Measurements from ENCODE around the gene NRXN3. TPM values are rescaled to one million over a fixed set of nuclear protein-coding genes. Genes with fewer than 3 reads are reported as not detected.

The NRXN3 gene
- total and polyA plus RNA-seq, 2 donors (not counting 1 experiment from before 2014, with no cell fraction given) = not detected

DNA sequence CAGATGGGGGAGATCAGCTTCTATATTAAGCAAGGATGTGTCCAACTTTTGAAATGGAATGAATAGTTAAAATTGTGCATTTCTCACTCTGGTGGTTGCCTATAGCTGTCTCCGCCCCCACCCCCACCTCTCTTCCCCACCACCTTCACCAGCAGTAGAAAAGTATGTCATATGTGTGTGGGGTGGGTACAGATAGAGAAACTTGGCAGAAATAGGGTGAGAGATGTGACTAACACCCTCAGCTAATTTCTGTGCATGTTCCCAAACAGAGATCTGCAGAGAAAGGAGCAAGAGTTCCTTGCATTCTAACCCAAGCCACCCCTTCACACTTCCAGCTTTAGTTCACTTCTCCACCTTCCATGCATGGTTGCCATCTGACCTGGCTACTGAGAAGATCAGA, 980.1 kb downstream of the NRXN3 start:
- Histone ChIP-seq H3K27ac (ENCODE audit: low read length in 2 of 2) (no peak overlapping the region), H3K9ac (ENCODE audit: low read length) (no peak overlapping the region), H3K79me2 (ENCODE audit: control insufficient read depth, insufficient read depth, low read length) (no peaks in the 10 kb centered on the region), H3K36me3 (replicated peaks in 1 of 2; ENCODE audit: control extremely low read depth in 1 of 2, control insufficient read depth in 1 of 2, extremely low read depth in 1 of 2, insufficient read depth in 2 of 2, low read length in 1 of 2) (no peaks in the 10 kb centered on the region), H3K4me2 (replicated peaks; ENCODE audit: low read depth, low read length, poor library complexity, severe bottlenecking) (no peak overlapping the region), H3K27me3 (replicated peaks in 1 of 4; ENCODE audit: control extremely low read depth in 1 of 4, control insufficient read depth in 3 of 4, insufficient read depth in 4 of 4, low read length in 3 of 4) (no peaks in the 10 kb centered on the region), H3K9me3 (ENCODE audit: control extremely low read depth in 1 of 3, control insufficient read depth in 2 of 3, insufficient read depth in 1 of 3, low read length in 2 of 3) (no peaks in the 10 kb centered on the region), H3K4me3 (ENCODE audit: control extremely low read depth in 1 of 5, extremely low read depth in 1 of 5, insufficient read depth in 1 of 5, low read depth in 2 of 5, low read length in 4 of 5) (no peak overlapping the region), H4K20me1 (ENCODE audit: control insufficient read depth, insufficient read depth, low read length, poor library complexity, severe bottlenecking) (no peaks in the 10 kb centered on the region), H2AFZ (ENCODE audit: insufficient read depth, low read depth, low read length, poor library complexity, severe bottlenecking) (no peak overlapping the region), H3K4me1 (ENCODE audit: control insufficient read depth in 2 of 2, insufficient read depth in 2 of 2, low read length in 2 of 2) (no peaks in the 10 kb centered on the region)
- no CpG with 5 or more reads among the region's 1 CpG for WGBS (ENCODE audit: insufficient coverage)
- Mint-ChIP-seq H3K27me3 (no peaks in the 10 kb centered on the region), H3K9me3 (ENCODE audit: insufficient read depth) (no peaks in the 10 kb centered on the region), H3K4me3 (no peak overlapping the region), H3K4me1 (no peaks in the 10 kb centered on the region), H3K27ac (no peak overlapping the region)
- ChIA-PET POLR2A (no interaction called here), CTCF (no interaction called here)
- TF ChIP-seq EZH2 (IDR thresholded peaks at IDR 0.05; ENCODE audit: borderline replicate concordance, insufficient read depth, low read depth, low read length, poor library complexity, severe bottlenecking) = no peak
- TF ChIP-seq, protein P1, sequence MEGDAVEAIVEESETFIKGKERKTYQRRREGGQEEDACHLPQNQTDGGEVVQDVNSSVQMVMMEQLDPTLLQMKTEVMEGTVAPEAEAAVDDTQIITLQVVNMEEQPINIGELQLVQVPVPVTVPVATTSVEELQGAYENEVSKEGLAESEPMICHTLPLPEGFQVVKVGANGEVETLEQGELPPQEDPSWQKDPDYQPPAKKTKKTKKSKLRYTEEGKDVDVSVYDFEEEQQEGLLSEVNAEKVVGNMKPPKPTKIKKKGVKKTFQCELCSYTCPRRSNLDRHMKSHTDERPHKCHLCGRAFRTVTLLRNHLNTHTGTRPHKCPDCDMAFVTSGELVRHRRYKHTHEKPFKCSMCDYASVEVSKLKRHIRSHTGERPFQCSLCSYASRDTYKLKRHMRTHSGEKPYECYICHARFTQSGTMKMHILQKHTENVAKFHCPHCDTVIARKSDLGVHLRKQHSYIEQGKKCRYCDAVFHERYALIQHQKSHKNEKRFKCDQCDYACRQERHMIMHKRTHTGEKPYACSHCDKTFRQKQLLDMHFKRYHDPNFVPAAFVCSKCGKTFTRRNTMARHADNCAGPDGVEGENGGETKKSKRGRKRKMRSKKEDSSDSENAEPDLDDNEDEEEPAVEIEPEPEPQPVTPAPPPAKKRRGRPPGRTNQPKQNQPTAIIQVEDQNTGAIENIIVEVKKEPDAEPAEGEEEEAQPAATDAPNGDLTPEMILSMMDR (IDR thresholded peaks at IDR 0.05) = no peak
- intact Hi-C loops (cut with micrococcal nuclease) = no loop called here
- ATAC-seq (ENCODE audit: low read depth) (no peak), DNase-seq (no peak)

DNA sequence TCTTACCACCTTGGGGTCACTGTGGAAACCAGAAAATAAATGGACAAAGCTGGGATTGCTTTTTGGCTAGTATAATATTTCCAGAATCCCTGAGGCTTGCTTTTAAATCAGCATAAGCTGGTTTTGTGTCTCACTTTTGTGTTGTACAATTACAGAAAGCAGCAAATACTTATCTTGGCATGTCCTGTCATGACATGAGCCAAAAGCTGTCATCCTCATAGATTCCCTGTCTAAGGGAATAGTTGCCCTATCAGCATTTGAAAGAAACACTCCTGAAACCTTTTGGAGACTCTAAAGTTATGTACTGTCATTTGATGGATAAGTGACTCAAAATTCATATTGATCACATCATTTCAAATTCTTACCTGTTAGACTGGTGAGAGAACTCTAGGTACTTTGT, 987.2 kb downstream of the NRXN3 start:
- ChIA-PET POLR2A (no interaction called here), CTCF (no interaction called here)
- Histone ChIP-seq H3K4me1 (ENCODE audit: control insufficient read depth in 2 of 2, insufficient read depth in 2 of 2, low read length in 2 of 2) (no peaks in the 10 kb centered on the region), H3K27ac (ENCODE audit: low read length in 2 of 2) (no peak overlapping the region), H3K4me3 (ENCODE audit: control extremely low read depth in 1 of 5, extremely low read depth in 1 of 5, insufficient read depth in 1 of 5, low read depth in 2 of 5, low read length in 4 of 5) (no peak overlapping the region), H3K36me3 (replicated peaks in 1 of 2; ENCODE audit: control extremely low read depth in 1 of 2, control insufficient read depth in 1 of 2, extremely low read depth in 1 of 2, insufficient read depth in 2 of 2, low read length in 1 of 2) (no peaks in the 10 kb centered on the region), H4K20me1 (ENCODE audit: control insufficient read depth, insufficient read depth, low read length, poor library complexity, severe bottlenecking) (no peaks in the 10 kb centered on the region), H2AFZ (ENCODE audit: insufficient read depth, low read depth, low read length, poor library complexity, severe bottlenecking) (no peak overlapping the region), H3K9me3 (ENCODE audit: control extremely low read depth in 1 of 3, control insufficient read depth in 2 of 3, insufficient read depth in 1 of 3, low read length in 2 of 3) (no peaks in the 10 kb centered on the region), H3K79me2 (ENCODE audit: control insufficient read depth, insufficient read depth, low read length) (no peaks in the 10 kb centered on the region), H3K9ac (ENCODE audit: low read length) (no peak overlapping the region), H3K4me2 (replicated peaks; ENCODE audit: low read depth, low read length, poor library complexity, severe bottlenecking) (no peak overlapping the region), H3K27me3 (replicated peaks in 1 of 4; ENCODE audit: control extremely low read depth in 1 of 4, control insufficient read depth in 3 of 4, insufficient read depth in 4 of 4, low read length in 3 of 4) (no peaks in the 10 kb centered on the region)
- no peak overlapping the region for H3K27ac Mint-ChIP-seq
- no peaks in the 10 kb centered on the region for H3K4me1 Mint-ChIP-seq
- ATAC-seq (ENCODE audit: low read depth) = no peak
- no peaks in the 10 kb centered on the region for H3K9me3 Mint-ChIP-seq (ENCODE audit: insufficient read depth)
- no peaks in the 10 kb centered on the region for H3K27me3 Mint-ChIP-seq
- TF ChIP-seq EZH2 (IDR thresholded peaks at IDR 0.05; ENCODE audit: borderline replicate concordance, insufficient read depth, low read depth, low read length, poor library complexity, severe bottlenecking) = no peak
- TF ChIP-seq, protein P1 (IDR thresholded peaks at IDR 0.05) = no peak
- DNase-seq = no peak
- intact Hi-C loops (cut with micrococcal nuclease) = no loop called here
- no peak overlapping the region for H3K4me3 Mint-ChIP-seq
